AG10803 (cell line): ENCODE data around the gene SEMA4D.

ENCODE experiments used
- DNase-seq: peaks from one replicate; pipeline ENCODE4 v3.0.0; 2010; ENCODE audit warnings: low read depth
- H3K4me3 ChIP-seq: 2 replicates; pipeline ENCODE4 v1.5.1; 2011; ENCODE audit warnings: mild to moderate bottlenecking, low read length, control low read depth
- TF ChIP-seq, protein P1 (sequence below): conservative IDR thresholded peaks from 2 replicates; pipeline ENCODE4 v1.5.1; 2011; ENCODE audit warnings: mild to moderate bottlenecking, low read length, control low read depth, inconsistent platforms

Gene SEMA4D

DNA sequence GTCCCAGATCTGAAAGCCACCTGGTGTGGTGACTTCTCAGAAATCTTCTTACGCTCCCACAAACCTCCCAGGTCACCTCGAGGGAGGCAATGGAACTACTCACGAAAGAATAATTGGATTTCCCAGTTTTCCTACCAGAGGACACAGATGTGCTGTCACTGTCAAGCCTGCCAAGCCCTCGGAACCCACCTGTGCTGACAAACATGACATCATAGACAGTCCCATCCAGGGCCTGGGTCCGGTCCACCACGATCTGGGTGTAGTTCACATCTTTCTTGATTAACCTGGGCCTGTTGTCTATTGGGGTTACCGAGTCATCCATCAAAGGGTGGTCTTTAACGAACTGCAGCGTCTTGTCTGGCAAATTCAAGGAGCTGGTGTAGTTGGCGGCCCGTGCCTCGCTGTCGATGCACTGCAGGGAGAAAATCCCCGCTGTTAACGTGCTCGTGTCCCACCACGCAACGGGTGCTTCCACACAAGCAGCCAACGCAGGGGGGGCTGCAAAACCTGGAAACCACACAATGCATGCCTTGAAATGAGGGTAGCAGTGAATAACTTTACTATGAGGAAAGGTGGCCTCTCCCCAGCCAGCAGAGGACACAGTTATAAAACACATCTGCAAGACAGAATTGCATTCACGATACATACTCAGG, 110.6 kb downstream of the SEMA4D start:
- DNase-seq: no peak
- H3K4me3 ChIP-seq: no peak overlapping the region
- TF ChIP-seq, protein P1, sequence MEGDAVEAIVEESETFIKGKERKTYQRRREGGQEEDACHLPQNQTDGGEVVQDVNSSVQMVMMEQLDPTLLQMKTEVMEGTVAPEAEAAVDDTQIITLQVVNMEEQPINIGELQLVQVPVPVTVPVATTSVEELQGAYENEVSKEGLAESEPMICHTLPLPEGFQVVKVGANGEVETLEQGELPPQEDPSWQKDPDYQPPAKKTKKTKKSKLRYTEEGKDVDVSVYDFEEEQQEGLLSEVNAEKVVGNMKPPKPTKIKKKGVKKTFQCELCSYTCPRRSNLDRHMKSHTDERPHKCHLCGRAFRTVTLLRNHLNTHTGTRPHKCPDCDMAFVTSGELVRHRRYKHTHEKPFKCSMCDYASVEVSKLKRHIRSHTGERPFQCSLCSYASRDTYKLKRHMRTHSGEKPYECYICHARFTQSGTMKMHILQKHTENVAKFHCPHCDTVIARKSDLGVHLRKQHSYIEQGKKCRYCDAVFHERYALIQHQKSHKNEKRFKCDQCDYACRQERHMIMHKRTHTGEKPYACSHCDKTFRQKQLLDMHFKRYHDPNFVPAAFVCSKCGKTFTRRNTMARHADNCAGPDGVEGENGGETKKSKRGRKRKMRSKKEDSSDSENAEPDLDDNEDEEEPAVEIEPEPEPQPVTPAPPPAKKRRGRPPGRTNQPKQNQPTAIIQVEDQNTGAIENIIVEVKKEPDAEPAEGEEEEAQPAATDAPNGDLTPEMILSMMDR: no peak

- no peak for DNase-seq
- H3K4me3 ChIP-seq: no peak overlapping the region
- TF ChIP-seq, protein P1: no peak
These were observed 111.1 kb downstream of the SEMA4D start for GRCh38 chr9:89386797-89387196.

DNA sequence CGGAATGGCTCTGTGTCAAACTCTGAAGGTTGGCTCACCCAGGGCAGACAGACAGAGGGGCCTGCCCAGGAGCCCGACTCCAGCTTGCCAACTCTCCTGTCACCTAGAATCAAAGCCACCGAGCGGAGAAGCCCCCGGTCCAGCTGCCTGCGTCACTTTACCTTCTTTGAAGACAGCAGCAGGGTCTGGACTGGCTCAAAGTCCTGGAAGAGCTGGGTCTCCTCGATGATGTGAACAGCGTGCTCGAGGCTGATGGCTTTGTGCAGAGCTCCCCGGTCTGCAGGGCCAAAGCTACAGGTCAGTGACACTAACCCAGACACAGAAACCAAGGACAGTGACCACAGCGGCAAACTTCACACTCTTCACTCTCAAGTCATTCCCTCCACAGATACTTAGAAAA, 111.7 kb downstream of the SEMA4D start:
- TF ChIP-seq, protein P1: no peak
- H3K4me3 ChIP-seq: no peak overlapping the region
- DNase-seq: no peak

GRCh38 chr9:89384783-89385182, 113.1 kb downstream of the SEMA4D start:
- TF ChIP-seq, protein P1: no peak
- no peak for DNase-seq
- H3K4me3 ChIP-seq: no peak overlapping the region

GRCh38 chr9:89383721-89384300, 114.1 kb downstream of the SEMA4D start:
- DNase-seq: no peak
- H3K4me3 ChIP-seq: no peak overlapping the region
- TF ChIP-seq, protein P1: no peak

DNA sequence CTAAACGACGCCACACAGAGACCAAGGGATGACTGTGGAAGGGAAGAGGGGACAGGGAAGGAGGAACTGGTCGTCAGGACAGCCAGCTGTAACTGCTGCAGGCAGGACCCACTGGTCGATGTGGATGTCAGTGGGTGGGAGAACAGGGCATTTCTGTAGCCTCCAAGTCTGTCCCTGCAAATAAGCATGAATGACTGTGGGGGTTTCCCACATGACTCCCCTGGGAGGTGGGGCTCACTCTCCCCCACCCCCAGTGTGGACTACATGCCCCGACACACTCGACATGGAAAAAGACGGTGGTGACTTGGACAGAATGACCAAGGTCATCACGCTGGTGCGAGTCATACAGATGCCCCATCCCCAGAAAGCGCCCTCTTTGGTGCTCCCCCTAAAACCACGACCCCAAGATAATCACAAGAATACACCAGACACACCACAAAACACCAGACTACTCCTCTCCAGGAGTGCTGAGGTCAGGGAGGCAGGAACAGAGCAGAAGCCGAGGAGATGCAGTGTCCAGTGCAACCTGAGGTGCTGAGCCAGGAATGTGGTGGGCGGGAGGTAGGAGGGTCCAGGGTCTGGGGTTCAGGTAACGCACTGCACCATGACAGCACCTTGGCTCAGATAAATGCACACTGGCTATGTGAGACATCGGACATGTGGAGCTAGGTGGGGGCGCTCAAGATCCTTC, 114.7 kb downstream of the SEMA4D start:
- TF ChIP-seq, protein P1: no peak
- DNase-seq: no peak
- no peak overlapping the region for H3K4me3 ChIP-seq
